Central memory CD8-positive, alpha-beta T cell (primary cell): ENCODE data around the gene TLE3.

Source experiments
- ATAC-seq: fragments of 150-1000 bp; cut with Tn5 transposase; replicated peaks from 2 replicates; pipeline ENCODE4 v1.10.0; 2022; ENCODE audit warnings: mild to moderate bottlenecking, moderate FRiP score, moderate number of reproducible peaks; ENCODE audit not compliant: poor library complexity, severe bottlenecking; ENCODE audit errors: extremely low read depth
- DNase-seq, 2 donors: peaks; one replicate each; pipeline ENCODE4 v3.0.0; 2021; ENCODE audit warnings: low spot score in 2 of 2
- H3K27ac Mint-ChIP-seq: one replicate; pipeline ENCODE4 v1.8.0; 2022; ENCODE audit warnings: low read depth, mild to moderate bottlenecking, moderate library complexity, mixed read lengths
- H3K27me3 Mint-ChIP-seq: one replicate; pipeline ENCODE4 v1.8.0; 2022; ENCODE audit warnings: mixed read lengths
- H3K36me3 Mint-ChIP-seq: one replicate; pipeline ENCODE4 v1.8.0; 2022; ENCODE audit warnings: mild to moderate bottlenecking, moderate library complexity, mixed read lengths; ENCODE audit not compliant: insufficient read depth
- H3K4me1 Mint-ChIP-seq: one replicate; pipeline ENCODE4 v1.8.0; 2022; ENCODE audit warnings: mixed read lengths
- H3K4me3 Mint-ChIP-seq: one replicate; pipeline ENCODE4 v1.8.0; 2022; ENCODE audit warnings: mild to moderate bottlenecking, moderate library complexity, mixed read lengths
- H3K9me3 Mint-ChIP-seq: one replicate; pipeline ENCODE4 v1.8.0; 2022; ENCODE audit warnings: mixed read lengths

TLE3 gene

DNA sequence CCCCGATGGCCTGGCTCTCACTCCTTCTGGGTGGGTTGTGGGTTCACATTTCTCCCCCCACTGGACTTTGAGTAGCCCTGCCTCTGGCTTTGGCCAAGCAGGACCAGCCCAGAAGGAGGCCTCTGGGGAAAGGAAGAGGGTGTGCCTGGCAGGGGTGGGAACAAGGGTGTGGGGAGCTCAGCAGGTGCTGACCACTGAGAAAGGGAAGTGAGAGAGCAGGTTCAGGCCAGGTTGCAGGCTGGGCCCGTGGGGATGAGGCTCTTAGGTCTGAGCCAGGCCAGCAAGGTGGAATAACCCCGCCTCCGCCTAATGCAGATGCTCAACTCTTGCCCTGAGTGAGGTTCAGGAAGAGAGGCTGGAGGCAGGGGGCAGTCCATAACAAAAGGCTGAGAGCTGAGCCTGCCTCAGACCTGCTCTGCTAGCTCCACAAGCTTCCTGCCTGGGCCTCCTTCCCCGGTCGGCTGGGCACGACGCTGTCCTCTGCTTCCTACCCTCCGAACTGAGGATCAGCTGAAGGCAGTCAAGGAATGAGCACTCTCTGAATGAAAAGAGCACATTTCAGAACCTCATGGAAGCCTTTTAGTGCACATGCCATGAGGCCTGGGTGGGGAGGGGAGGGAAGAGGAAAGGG, 82.7 kb downstream of the TLE3 start:
- DNase-seq (no peak), ATAC-seq (no peak)
- Mint-ChIP-seq H3K27me3 (peaks cover 14% of the 10 kb centered on the region), H3K4me3 (no peak overlapping the region), H3K36me3 (no peaks in the 10 kb centered on the region), H3K27ac (no peak overlapping the region), H3K9me3 (no peaks in the 10 kb centered on the region), H3K4me1 (no peaks in the 10 kb centered on the region)

DNA sequence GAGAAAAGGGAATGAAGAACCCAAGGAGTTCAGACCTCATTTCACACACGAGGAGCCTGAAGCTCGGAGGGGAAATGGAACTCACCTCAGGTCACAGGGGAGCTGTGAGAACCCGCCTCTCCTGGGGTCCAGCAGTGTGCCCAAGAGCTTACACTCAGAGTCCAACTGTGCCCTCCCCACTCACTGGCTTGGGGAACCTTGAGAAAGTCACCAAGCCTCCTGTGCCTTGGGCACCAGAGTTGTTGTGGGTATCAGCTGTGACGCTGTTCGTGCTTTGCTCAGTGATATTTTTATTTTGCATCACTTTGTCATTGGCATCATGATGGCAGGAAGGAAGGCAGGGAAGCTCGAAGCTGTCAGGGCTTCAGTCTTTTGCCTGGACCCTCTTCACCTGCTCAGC, 83.4 kb downstream of the TLE3 start:
- no peaks in the 10 kb centered on the region for H3K9me3 Mint-ChIP-seq
- ATAC-seq (no peak), DNase-seq (no peak)
- peaks cover 14% of the 10 kb centered on the region for H3K27me3 Mint-ChIP-seq
- H3K27ac Mint-ChIP-seq: no peak overlapping the region
- no peak overlapping the region for H3K4me3 Mint-ChIP-seq
- H3K4me1 Mint-ChIP-seq: no peaks in the 10 kb centered on the region
- no peaks in the 10 kb centered on the region for H3K36me3 Mint-ChIP-seq

DNA sequence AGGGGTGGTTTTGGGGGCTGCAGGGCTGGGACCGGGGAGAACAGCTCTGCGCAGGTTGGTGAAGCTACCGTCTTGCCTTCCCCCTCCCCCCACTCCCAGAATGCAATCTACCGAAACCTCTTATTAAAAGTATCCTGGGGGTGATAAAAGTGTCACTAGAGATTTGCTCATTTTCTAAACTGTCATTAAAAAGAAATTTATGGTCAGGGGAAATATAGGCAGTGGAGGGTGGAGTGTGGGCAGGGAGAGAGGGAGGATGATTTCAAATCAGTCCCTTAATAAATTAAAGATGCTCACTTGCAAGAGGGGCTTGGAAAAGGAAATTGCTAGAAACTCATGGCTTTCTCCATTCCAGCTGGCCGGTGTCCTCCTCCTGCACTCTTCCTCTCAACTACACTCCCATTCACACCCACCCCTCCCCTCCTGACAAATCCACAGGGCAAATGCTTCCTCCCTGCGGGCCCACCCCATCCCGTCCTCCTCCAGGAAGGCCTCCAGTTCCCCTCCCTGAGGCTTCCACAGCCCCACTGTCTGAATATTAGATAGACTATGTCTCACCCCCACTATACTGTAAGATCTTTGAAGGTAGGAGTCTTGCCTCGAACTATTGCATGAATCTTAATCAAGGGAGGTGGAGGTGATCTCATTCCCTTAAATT, 83.9 kb downstream of the TLE3 start:
- no peak for DNase-seq
- no peak overlapping the region for H3K4me3 Mint-ChIP-seq
- H3K27me3 Mint-ChIP-seq: peaks cover 14% of the 10 kb centered on the region
- H3K36me3 Mint-ChIP-seq: no peaks in the 10 kb centered on the region
- H3K27ac Mint-ChIP-seq: no peak overlapping the region
- ATAC-seq: no peak
- H3K4me1 Mint-ChIP-seq: no peaks in the 10 kb centered on the region
- H3K9me3 Mint-ChIP-seq: no peaks in the 10 kb centered on the region

DNA sequence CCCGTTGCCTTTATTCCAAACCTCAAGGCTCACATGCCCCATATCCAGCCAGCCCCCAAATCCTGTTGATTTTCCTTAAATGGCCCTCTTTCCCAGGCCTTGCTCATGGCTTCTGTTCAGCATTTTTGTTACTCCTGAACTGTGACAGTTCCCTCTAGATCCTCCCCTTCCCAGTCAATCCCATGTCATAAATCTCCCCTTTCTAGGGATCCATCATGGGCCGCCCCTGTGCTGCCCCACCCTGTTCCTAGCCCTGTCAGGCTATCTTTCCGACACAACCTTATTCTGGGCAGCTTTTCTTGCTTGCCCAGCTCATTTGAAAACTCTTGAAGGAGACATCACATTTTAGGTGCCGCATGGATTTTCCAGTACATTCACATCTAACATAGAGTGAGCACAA, 84.8 kb downstream of the TLE3 start:
- ATAC-seq: no peak
- no peak for DNase-seq
- no peak overlapping the region for H3K27ac Mint-ChIP-seq
- no peaks in the 10 kb centered on the region for H3K9me3 Mint-ChIP-seq
- H3K36me3 Mint-ChIP-seq: no peaks in the 10 kb centered on the region
- no peaks in the 10 kb centered on the region for H3K4me1 Mint-ChIP-seq
- peaks cover 14% of the 10 kb centered on the region for H3K27me3 Mint-ChIP-seq
- H3K4me3 Mint-ChIP-seq: no peak overlapping the region

DNA sequence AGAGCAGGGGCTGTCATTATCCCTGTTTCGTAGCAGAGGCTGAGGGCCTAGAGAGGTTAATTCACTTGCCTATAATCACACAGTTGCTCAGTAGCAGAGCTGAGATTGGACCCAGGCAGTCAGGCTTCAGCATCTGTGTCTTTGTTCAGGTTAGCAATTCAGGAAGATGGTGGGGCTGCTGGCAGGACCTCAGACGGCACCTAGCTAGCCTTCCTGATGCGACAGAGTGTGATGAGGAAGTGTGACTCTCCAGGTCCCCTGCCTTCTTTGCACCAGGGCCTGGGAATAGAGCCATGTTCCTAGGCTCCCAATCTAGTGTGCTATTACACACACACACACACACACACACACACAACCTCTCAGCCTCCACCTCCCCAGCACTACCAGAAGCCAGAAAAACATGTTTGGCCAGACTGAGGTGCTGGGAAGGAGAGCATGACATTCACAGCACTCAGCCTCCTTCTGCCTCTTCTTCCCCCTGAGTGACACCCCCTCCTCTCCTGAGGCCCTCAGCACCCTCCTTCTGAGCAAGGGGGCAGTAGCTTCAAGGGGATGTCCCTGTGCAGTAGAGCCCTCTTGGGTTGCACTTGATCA, 88.9 kb downstream of the TLE3 start:
- ATAC-seq (no peak), DNase-seq (no peak)
- Mint-ChIP-seq H3K36me3 (no peaks in the 10 kb centered on the region), H3K4me1 (no peaks in the 10 kb centered on the region), H3K27me3 (no peaks in the 10 kb centered on the region), H3K27ac (no peak overlapping the region), H3K9me3 (no peaks in the 10 kb centered on the region), H3K4me3 (no peak overlapping the region)

DNA sequence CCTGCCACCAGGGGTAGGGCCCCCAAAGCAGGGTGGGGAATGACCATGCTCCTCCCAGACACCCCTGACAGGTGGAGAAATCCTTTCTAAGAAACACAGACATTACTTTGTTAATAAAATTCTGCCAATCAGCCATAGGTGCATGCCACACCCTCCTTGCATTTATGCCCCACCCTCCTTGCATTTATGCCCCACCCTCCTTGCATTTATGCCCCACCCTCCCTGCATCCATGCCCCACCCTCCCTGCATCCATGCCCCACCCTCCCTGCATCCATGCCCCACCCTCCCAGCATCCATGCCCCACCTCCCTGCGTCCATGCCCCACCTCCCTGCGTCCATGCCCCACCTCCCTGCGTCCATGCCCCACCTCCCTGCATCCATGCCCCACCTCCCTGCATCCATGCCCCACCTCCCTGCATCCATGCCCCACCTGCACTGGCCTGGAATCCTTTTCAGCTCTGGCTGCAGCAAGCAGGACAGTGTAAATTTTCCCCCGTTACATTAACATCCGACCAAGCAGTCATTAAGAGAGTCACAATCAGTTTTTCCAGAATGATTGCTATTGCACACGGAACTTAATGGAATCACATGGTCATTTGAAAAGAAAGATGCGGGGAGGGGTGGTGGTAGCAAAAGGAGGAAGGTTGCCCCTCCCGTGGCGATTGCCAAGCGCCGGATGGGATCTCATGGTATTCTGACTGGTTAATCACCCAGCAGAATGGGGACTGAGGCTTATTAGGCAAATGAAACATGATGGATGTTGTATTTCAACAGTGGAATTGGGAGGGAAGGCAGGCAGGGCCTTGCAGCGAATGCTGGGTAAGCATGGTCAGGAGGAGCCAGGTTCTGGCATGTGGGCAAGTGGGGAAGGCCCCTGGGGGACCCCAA, 91.2 kb downstream of the TLE3 start:
- Mint-ChIP-seq H3K27ac (no peak overlapping the region), H3K4me3 (no peak overlapping the region), H3K4me1 (no peaks in the 10 kb centered on the region), H3K27me3 (no peaks in the 10 kb centered on the region), H3K36me3 (no peaks in the 10 kb centered on the region), H3K9me3 (no peaks in the 10 kb centered on the region)
- DNase-seq (no peak), ATAC-seq (no peak)

DNA sequence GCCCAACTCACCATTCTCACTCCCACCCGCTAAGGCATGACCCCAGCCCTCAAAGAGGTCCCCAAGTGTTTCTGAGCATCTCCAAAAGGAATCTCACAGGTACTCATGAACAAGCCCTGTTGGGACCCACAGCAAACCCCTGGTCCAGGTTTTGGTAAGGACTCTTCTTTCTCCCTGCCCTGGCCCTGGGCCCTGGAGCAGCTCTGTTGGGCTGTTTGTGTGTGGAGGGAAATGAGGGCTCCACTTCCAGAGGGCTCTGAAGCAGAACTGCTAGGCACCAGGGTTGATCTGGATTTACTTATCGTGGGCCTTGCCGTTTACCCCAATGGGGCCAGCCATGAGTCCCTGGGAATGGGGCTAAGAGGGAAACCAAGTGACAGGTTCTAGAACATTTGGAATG, 92.9 kb downstream of the TLE3 start:
- Mint-ChIP-seq H3K4me3 (no peak overlapping the region), H3K9me3 (no peaks in the 10 kb centered on the region), H3K36me3 (no peaks in the 10 kb centered on the region), H3K27ac (no peak overlapping the region), H3K4me1 (no peaks in the 10 kb centered on the region), H3K27me3 (no peaks in the 10 kb centered on the region)
- no peak for DNase-seq
- no peak for ATAC-seq

DNA sequence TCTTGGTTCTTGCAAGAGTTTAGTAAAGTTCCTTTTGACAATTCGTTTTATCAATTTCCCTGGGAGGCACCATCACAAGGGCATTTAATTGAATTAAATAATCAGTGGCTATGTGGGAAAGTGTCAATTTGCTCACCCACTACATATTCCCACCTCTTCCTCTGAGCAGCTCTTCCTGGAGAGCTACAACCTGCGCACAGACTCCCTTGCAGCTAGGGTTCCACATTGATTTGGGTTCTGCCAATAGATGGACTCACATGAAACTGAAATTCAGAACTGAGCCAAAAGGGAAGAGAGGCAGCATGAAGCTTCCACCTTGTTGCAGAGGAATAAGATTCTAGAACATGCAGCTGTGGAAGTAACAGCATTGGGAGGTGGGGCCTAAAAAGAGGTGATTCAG, 94.8 kb downstream of the TLE3 start:
- no peaks in the 10 kb centered on the region for H3K4me1 Mint-ChIP-seq
- DNase-seq (no peak), ATAC-seq (no peak)
- no peaks in the 10 kb centered on the region for H3K36me3 Mint-ChIP-seq
- H3K27me3 Mint-ChIP-seq: no peaks in the 10 kb centered on the region
- no peak overlapping the region for H3K27ac Mint-ChIP-seq
- H3K4me3 Mint-ChIP-seq: no peak overlapping the region
- no peaks in the 10 kb centered on the region for H3K9me3 Mint-ChIP-seq

DNA sequence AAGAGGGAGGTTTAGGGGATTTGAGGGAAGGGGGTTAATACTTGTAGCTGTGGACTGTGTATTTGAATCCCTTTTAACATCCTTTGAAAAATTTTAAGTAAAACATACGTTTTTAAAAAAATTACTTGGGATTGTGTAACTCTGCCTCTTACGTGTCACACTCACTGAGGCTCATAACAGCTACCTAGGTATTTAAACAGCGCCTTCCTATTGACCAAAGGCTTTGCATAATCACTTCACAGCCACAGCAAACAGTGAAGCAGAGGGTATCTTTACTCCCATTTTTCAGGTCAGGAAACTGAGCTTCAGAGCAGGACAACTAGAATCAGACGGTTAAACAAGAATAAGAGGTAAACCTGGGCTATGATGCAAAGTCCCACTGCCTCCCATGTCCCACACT, 95.9 kb downstream of the TLE3 start:
- no peaks in the 10 kb centered on the region for H3K36me3 Mint-ChIP-seq
- DNase-seq: no peak
- ATAC-seq: no peak
- H3K27me3 Mint-ChIP-seq: no peaks in the 10 kb centered on the region
- no peaks in the 10 kb centered on the region for H3K9me3 Mint-ChIP-seq
- H3K4me1 Mint-ChIP-seq: no peaks in the 10 kb centered on the region
- H3K27ac Mint-ChIP-seq: no peak overlapping the region
- H3K4me3 Mint-ChIP-seq: no peak overlapping the region

DNA sequence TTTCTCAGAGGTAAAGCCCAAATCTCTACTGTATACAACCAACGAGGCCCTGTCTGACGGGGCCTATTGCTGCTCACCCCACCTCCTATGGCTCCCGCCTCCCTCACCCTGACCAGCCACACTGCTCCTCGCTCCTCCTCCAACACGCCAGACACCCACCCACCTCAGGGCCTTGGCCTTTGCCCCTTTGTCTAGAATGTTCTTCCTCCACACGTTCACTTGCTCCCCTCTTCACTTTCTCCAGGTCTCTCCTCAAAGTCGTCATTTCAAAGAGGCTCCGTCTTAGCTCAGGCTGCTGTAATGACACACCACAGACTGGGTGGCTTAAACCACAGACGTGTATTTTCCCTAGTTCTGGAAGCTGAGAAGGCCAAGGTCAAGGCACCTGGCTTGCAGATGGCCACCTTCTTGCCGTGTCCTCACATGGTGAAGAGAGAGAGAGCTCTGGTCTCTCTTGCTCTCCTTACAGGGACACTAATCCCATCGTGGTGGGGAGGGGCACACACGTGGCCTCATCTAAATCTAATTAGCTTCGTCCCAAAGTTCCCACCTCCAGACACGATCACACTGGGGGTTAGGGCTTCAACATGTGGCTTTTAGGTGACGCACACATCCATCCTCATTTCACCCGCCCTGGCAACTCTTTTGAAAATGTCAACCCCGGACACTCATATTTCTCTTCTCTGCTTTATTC, 98.2 kb downstream of the TLE3 start:
- ATAC-seq (no peak), DNase-seq (no peak)
- H3K4me1 Mint-ChIP-seq: no peaks in the 10 kb centered on the region
- H3K27ac Mint-ChIP-seq: no peak overlapping the region
- H3K36me3 Mint-ChIP-seq: no peaks in the 10 kb centered on the region
- no peaks in the 10 kb centered on the region for H3K9me3 Mint-ChIP-seq
- H3K4me3 Mint-ChIP-seq: no peak overlapping the region
- no peaks in the 10 kb centered on the region for H3K27me3 Mint-ChIP-seq

DNA sequence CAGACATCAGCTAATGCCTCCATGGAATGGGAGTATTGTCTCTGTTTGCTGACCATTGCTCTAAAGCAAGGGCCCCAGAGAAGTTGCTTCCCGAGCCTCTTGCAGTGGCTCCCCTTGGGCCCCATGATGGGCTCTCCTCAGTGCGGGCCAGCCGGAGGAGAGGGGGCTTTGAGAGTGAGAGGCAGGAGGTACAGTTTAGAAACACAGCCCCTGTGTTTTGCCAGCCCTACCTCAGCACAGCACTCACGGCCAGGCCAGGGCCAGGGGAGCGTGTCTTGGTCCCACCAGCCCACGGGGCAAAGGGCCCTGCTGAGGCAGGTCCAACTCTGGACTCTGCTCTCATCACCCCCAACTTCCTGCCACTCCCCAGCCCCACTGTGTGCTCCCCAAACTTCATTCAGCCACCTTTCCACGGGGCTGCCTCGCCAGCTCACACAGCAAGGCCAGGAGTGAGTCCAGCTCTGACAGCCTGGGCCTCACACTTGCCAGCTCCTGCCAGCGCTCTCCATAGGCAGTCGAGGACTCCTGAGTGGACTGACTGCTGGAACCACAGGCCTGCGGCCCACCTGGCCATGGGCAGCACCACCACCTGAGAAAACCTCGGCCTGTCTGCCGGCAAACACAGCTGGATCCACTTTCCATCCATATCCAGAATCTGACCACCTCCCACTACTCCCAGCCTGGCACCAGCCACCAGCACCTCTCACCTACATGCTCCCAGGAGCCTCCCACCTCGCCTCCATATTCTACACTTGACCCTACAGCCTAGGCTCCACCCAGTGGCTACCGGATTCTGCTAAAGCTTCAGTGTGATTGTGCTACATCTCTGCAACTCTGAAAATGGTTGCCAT, 99.0 kb downstream of the TLE3 start:
- no peak for DNase-seq
- Mint-ChIP-seq H3K9me3 (no peaks in the 10 kb centered on the region), H3K4me1 (no peaks in the 10 kb centered on the region), H3K27ac (no peak overlapping the region), H3K36me3 (no peaks in the 10 kb centered on the region), H3K4me3 (no peak overlapping the region), H3K27me3 (no peaks in the 10 kb centered on the region)
- ATAC-seq: no peak

DNA sequence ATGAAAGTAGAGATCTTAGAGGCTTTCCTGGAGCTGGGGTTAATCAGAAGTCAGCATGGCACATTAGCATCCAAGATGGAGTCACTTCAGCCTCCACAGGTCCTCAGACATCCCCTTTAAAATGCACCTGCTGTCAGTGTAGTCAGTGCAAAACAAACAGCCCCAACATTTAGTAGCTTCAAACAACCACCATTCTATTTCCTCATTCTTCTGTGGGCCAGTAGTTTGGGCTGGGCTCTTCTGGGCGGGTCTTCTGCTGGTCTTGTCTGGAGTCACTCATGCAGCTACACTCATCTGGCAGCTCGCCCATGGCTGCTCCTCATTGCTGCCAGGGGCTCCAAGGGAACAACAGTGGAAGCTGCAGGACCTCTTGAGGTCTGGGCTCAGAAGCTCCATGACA, 99.9 kb downstream of the TLE3 start:
- no peaks in the 10 kb centered on the region for H3K36me3 Mint-ChIP-seq
- H3K4me1 Mint-ChIP-seq: no peaks in the 10 kb centered on the region
- no peak overlapping the region for H3K27ac Mint-ChIP-seq
- H3K9me3 Mint-ChIP-seq: no peaks in the 10 kb centered on the region
- H3K4me3 Mint-ChIP-seq: no peak overlapping the region
- DNase-seq (no peak), ATAC-seq (no peak)
- H3K27me3 Mint-ChIP-seq: no peaks in the 10 kb centered on the region
